22Rv1 (cell line): ENCODE data around the gene LIG4.

ENCODE experiments used
- H3K27ac ChIP-seq: fragments of 450-650 bp; 2 replicates; pipeline ENCODE4 v1.5.1; 2017
- CTCF ChIP-seq: fragments of 450-650 bp; IDR thresholded peaks from 2 replicates; pipeline ENCODE4 v1.5.1; 2017; ENCODE audit warnings: mild to moderate bottlenecking
- ZFX ChIP-seq: fragments of 450-650 bp; IDR thresholded peaks from 2 replicates; pipeline ENCODE4 v1.6.1; 2017; ENCODE audit warnings: antibody characterized with exemption, borderline replicate concordance

Gene LIG4

GRCh38 chr13:108190897-108191296 is 24.4 kb downstream of the LIG4 start:
- TF ChIP-seq CTCF = no peak
- TF ChIP-seq ZFX = no peak
- H3K27ac ChIP-seq = no peak overlapping the region

GRCh38 chr13:108188260-108188659 is 27.1 kb downstream of the LIG4 start:
- no peak overlapping the region for H3K27ac ChIP-seq
- TF ChIP-seq CTCF (no peak), ZFX (no peak)

- H3K27ac ChIP-seq = no peak overlapping the region
- TF ChIP-seq CTCF (no peak), ZFX (no peak)
Measured at GRCh38 chr13:108185223-108185622, 30.1 kb downstream of the LIG4 start.

GRCh38 chr13:108182652-108183051 is 32.7 kb downstream of the LIG4 start:
- TF ChIP-seq CTCF = no peak
- TF ChIP-seq ZFX = no peak
- H3K27ac ChIP-seq = no peak overlapping the region

- H3K27ac ChIP-seq = no peak overlapping the region
- no peak for TF ChIP-seq ZFX
- TF ChIP-seq CTCF = no peak
Measured at GRCh38 chr13:108178078-108178477, 37.3 kb downstream of the LIG4 start.

- no peak overlapping the region for H3K27ac ChIP-seq
- no peak for TF ChIP-seq ZFX
- peak; percentile 83 for TF ChIP-seq CTCF
Measured at GRCh38 chr13:108176685-108177274, 38.6 kb downstream of the LIG4 start.

GRCh38 chr13:108168929-108169328 is 46.4 kb downstream of the LIG4 start:
- no peak overlapping the region for H3K27ac ChIP-seq
- no peak for TF ChIP-seq ZFX
- TF ChIP-seq CTCF = no peak
